Omental fat pad (tissue), 4 donors: ENCODE data around the gene GALNTL6. TPM values are rescaled to one million over a fixed set of nuclear protein-coding genes. Genes with fewer than 3 reads are reported as not detected.

Source experiments
- ATAC-seq: fragments of 150-250 bp; one replicate; pipeline ENCODE4 v1.9.1; 2016; ENCODE audit warnings: mild to moderate bottlenecking, moderate library complexity; ENCODE audit not compliant: low FRiP score
- DNase-seq: peaks from one replicate; pipeline ENCODE4 v3.0.0-alpha.2; 2019; ENCODE audit warnings: low spot score
- CTCF ChIP-seq, 3 donors: fragments of 450-650 bp; IDR thresholded peaks; one replicate each; pipeline ENCODE4 v1.5.1; 2016 to 2017; ENCODE audit warnings: antibody characterized with exemption in 3 of 3, mild to moderate bottlenecking in 3 of 3, moderate library complexity in 2 of 3
- total RNA-seq, 4 donors: library from RNA; depleted of rRNA; stranded (reverse); fragments of >200 nt; gene quantifications; one replicate each; pipeline ENCODE4 v1.1.0, GENCODE V29; 2016

The GALNTL6 gene
- total RNA-seq, 4 donors from 2014 or later = not detected

DNA sequence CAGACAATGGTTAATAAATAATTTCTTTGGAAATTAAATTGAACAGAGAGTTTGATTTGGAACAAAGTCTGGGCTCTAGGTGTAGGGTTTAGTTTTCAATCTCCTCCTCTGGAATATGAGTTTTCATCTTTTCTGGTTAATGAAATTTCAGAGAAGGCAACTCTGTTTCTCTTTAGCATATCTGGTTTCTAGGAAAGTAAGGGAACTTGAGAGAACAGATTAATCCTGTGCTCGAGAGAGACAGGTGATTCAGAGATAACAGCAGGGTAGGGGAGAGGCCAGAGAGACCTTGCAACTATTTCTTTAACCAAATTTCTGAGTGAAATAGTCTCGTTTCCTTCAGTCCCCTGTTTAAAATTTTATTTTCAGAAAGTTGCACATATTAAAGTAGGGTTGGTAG, 275.4 kb downstream of the GALNTL6 start:
- ATAC-seq = no peak
- no peak for DNase-seq
- no peak for TF ChIP-seq CTCF (IDR thresholded peaks at IDR 0.05)

- ATAC-seq = no peak
- DNase-seq = no peak
- no peak for TF ChIP-seq CTCF (IDR thresholded peaks at IDR 0.05)
Observed at GRCh38 chr4:172095161-172095560, 282.0 kb downstream of the GALNTL6 start.

DNA sequence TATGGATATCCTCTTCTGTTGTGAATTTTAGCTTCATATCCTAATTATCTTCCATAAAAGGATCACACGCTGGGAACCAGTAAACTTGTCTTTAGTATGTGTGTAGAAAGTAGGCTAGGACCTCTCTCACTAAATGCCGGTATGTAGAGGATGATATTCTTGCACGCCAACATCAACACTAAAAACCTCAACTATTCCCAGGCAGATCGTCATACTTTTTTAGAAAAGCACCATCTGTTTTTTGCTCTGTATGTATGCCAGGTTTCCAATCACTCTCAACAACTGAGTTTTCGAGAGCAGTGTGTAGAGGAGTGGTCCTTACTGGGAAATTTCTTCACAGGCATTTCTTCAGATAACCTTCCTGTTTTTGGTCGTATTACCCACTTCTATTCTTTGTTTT, 283.6 kb downstream of the GALNTL6 start:
- ATAC-seq = no peak
- no peak for TF ChIP-seq CTCF (IDR thresholded peaks at IDR 0.05)
- no peak for DNase-seq

- no peak for DNase-seq
- no peak for TF ChIP-seq CTCF (IDR thresholded peaks at IDR 0.05)
Observed at GRCh38 chr4:172099376-172099775, 286.2 kb downstream of the GALNTL6 start.

DNA sequence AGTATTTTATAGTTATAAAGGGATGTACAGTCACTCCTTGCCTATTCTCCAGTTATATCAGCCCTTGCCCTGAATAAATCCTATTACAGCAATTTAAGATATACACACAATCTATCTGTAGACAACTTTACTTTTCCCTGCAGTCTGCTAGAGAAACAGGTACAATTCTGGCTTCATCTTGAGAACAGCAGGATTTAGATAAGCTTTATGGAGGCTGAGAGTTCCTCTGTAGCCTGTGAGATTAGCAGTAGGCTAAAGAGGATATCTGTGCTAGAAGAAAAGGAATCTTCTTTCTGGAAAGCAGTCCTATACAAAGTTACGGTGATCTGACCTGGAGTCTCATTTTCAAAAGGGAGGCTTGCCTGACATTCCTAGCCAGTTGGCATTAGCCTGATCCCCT, 290.3 kb downstream of the GALNTL6 start:
- DNase-seq (no peak), ATAC-seq (no peak)
- no peak for TF ChIP-seq CTCF (IDR thresholded peaks at IDR 0.05)

More at GRCh38 chr4:172099376-172099775, 286.2 kb downstream of the GALNTL6 start:
- no peak for ATAC-seq

DNA sequence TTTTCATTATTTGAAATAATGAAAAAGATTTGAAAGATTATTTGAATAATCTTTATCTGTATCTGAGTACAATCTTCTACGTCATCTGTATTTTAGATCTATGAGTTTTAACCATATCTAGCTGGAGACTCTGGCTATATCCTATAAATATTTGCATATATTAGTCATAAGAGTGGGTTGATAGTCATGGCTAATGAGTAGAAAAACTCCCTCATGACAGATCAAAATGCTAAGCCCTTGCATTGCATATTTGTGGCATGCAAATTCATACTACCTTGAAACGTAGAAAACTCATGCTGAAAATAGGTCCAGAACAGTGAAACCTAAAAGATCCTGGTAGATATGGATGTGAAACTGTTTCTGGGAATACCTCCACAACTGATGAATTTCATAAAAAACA, 291.3 kb downstream of the GALNTL6 start:
- ATAC-seq (no peak), DNase-seq (no peak)
- TF ChIP-seq CTCF (IDR thresholded peaks at IDR 0.05) = no peak

DNA sequence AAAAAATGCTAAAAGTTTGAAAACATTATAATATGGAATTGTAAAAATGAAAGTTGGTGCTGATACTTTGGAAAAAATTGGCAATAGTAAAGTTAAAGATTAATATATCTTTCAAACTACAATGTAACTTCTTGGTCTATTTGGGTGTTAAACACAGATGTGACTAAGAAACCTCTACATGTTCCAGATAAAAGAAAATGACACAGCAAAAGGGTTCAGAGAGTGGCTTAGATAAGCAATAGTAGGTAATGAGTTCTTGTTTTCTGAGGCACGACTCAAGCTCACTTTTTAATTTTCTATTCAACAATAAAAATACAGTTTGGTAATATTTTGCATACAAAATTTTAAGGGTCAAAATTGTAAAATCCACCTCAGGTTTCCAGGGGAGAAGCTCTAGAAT, 292.7 kb downstream of the GALNTL6 start:
- no peak for DNase-seq
- ATAC-seq = no peak
- no peak for TF ChIP-seq CTCF (IDR thresholded peaks at IDR 0.05)
